AG08395 (cell line): ENCODE results near the gene DNAH17.

Experiments
- DNase-seq: peaks from one replicate; pipeline ENCODE4 v3.0.0; 2012; ENCODE audit warnings: mixed read lengths, low spot score

Gene DNAH17

DNA sequence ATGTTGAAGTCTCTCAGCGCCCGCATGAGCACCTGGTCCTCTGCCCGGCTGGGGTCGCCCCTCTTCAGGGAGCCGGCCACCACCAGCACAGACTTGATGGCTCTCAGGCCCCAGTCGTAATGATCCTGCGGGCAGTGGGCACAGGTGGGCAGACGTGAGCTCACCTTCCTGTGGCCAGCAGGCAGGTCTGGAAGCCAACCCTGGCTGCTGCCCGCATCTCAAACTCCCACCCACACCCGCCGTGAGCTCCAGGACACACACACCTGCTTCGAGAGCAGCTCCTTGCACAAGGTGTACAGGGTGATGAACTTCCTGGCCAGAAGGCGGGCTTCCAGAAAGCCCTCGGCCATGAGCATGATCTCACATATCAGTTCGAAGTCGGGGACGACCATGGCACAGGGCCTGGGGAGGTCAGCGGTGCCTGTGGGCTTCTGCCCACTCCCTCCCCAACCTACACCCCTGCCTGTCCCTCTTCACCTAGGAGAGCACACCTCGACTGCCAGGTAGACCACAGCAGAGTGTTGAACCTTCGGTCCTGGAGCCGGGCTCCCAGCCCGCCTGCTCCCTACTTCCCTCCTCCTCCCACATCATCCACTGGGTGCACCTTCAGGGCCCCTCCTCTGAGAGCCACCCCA, 82.4 kb downstream of the DNAH17 start:
- DNase-seq, result no peak

DNA sequence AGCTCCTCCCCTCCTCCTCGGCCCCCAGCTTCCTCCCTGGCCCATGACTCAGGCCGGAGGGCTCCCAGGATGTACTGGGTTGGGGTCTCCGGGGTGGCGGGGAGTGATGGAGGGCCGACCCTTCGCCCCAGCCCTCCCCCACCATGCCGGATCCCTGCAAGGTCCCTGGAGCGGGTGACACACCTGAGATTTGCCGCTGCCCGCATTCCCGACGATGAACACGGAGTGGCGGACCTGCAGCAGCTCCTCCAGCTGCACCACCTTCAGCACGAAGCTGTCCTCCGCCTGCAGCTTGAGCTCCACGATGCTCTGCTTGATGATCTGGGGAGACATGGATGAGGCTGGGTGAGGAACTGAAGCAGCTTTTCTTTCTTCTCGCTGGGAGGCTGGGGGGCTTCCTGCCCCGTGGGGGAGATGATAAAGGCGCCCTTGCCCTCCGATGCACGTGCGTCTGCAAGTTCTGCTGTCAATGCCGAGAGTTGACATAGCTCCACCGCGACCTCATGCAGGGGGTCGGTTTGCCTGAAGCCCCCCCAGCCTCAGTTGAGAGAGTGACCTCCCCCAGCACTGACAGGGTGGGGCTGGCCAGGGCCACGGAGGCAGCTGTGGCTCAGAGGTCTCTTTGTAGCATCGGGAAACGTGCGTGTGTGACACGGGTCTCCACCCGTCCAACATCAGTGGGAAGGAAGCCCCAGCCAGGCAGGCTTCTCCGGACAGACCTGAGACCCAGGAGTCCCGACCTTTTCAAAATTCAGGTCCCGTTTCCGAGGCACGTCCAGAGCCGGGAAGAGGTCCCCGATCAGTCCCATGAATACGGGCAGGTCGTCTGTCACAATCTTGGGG, 83.1 kb downstream of the DNAH17 start:
- DNase-seq, result no peak

DNA sequence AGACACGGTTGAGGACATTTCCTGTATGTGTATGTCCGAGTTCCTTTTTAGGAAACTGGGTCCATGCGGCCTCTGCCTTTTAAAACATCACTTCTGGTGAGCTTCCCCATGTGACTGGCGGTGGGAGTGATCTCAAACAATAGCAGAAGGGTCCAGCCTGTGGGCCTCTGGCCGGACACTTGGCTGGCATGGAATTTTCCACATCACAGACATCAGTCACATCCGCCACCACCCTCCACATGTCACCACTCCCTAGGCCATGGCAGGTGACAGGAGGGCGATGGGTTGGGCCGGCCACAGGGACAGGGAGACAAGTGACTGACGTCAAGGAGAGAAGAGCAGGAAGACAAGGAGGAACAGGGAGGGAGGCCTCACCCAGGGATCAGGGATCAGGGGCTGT, 83.7 kb downstream of the DNAH17 start:
- no peak for DNase-seq

DNA sequence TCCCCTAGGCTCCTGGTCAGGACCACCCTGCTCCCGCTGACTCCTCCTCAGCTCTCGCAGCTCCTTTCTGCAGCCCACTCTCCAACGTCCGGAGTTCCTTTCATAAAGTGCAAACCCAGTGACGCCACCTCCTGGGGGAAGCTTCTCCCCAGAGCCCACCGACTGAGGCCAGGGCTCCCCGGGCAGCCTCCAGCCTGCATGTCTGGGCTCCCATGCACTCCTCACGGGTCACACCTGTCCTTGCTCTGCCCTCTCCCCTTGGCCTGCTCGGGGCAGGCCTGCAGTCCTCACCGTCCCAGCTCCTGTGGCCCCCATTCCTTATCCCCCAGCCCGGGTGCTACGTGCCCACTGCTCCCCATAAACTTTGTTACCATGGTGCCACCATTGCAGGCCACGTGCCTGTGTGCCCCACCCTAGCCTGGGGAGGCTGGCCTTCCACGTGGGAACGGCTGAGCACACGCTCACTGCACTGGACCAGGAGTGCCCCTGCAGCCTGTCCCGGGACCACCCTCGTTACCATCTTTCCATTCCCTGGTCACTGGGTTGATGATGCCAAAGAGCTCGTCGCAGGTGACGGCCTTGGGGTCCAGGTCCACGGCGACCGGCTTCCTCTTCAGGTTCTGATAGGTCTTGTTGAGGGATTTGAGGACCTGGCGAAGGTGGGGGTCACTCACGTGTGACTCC, 84.9 kb downstream of the DNAH17 start:
- no peak for DNase-seq

DNA sequence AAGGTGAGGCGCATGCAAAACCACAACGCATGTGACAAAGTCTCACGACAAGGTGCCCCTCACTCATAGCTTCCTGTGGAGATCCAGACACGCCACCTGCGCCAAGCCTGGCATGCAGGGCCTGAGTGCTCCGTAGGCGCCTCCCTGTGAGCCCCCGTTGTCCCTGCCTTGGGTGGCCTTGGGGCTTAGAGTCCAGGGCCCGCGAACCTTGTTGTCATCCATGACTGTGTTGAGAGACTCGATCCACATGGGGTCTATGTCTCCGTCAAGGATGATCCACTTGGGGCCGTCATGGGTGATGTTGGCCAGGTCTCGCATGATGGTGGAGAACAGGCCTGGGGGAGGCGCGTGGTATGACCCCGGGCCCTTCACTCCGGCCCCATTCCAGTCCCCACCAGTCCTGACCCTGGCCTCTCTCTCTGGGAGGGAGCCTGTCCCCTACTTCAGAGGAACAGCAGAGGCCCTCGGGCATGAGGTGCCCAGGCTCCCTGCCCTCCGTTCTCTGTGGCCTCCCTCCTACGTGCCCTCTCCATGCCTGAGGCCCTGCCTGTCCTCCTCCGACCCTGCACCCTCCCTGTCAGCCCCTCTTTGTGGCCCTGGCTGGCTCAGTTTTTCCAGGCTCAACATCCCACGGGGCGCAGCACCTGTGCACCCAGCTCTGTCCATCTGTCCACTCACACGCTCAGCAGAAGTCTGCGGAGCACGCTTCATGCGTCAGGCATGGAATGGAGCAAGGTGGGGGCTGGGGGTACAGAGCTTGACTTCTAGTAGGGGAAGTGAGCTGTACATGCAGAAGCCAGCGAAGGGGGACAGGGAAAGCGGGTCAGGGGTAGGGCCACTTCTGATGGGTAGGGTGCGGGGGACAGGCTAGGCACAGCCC, 85.7 kb downstream of the DNAH17 start:
- DNase-seq, result no peak

DNA sequence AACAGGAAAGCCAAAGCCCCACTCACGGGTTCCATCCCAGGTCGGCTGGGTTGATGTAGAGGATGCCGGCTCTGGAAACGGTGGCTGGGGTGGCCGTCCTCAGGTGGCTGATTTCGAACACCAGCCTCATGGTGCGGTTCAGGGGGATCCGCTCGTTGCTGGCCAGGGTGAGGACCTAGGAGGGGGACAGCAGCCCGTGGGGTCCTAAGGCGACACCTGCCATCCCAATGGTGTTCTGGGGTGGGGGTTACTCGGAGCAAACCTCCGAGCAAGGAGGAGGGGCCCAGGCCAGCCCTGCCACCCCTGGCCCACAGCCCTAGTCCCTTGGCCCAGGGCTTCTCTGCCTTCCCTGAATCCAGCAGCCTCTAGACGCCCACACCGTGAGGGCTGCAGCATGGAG, 86.5 kb downstream of the DNAH17 start:
- no peak for DNase-seq

DNA sequence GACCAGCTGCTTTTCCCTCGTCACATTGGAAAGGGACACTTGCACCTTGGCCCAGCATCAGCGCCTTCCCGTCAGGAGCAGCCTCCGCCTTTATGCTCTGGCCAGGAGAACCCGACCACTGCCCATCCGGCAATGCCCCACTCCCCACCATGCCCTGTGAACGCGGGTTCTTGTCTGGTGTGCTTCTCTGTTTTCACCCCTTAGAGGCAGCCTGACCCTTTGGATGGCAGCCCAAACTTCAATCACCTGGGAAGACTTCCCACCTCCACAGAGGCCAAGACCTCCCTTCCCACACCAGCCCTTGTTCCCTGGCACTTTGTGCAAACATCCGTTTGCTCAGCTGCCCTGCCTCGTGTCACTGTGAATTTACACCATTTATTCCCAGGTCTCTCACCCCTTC, 87.0 kb downstream of the DNAH17 start:
- DNase-seq, result no peak

DNA sequence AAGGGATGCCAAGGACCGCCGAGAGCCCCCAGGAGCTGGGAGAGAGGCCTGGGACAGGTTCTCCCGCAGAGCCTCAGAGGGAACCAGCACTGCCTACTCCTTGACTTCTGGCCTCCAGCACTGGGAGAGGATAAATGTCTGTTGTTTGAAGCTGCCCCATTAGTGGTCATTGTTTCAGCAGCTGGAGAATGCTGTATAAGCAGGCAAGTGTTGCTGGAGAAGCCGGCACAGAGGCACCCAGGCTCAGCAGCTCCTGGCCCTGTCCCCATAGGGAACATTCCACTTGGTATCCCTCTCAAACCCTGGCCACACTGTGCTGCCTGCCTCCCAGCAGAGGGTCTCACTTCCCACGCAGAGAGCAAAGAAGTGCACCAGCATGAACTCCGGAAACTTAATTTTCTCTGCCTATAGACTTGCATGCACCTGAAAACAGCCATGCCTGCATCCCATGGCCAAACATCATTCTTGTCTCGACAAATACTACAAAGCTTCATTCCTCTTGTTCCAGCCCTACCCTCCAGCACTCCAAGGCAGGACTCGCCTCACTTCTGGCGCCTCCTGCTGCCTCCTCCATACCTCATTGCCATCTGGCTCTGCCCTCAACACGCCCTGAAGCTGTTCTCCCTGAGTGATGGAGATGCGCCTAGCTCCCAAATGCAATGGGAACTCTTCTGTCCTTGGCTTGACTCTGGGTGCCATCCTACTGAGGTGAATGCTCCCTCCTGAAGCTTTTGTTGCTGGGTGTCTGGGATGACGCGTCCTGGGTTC, 88.1 kb downstream of the DNAH17 start:
- no peak for DNase-seq

DNA sequence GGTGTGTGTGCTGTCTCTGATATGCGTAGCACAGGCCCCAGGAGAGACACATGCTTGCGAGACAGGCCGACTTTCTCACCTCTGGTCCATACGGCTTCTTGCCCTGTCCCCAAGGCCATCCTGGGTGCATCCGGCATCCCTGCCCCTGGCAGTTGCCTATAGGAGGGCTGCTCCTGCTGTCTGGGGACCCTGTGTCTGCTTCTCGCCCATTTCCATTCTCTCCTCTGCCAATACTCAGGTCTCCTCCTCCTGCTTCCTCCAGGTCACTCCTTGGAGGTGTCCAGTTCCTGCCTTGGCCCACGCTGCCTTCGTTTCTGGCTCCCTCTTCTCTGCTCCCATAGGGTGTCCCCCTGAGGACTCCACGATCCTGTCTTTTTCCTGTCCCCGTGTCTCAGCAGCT, 89.0 kb downstream of the DNAH17 start:
- no peak for DNase-seq

DNA sequence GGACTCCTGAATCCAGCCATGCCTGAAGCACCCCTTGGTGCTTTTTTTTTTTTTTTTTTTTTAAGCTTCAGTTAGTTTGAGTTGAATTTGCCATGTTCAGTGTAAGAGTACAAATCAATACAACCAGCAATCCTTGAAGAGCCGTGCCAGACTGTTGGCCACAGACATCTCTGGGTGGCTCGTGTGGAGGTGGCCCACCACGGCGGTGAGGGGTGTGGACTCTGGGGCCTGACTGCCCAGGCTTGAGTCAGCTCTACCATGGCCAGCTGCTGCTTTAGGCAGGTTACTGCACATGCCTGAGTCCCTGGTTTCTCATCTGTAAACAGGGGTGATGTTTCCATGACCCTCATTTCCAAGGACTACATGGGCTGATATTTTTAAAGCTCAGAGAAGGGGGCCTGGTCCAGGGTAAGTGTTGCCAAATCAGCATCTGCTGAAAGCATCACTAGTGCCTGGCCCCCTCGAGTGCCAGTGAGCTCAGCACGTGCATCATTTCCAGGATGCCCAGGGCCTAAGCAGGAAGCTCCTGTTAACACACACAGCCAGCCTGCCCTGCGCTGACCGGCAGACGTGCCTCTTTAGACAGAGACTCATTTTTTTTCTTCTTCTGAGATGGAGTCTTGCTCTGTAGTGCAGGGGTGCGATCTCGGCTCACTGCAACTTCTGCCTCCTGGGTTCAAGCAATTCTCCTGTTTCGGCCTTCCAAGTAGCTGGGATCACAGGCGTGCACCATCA, 90.1 kb downstream of the DNAH17 start:
- no peak for DNase-seq

DNA sequence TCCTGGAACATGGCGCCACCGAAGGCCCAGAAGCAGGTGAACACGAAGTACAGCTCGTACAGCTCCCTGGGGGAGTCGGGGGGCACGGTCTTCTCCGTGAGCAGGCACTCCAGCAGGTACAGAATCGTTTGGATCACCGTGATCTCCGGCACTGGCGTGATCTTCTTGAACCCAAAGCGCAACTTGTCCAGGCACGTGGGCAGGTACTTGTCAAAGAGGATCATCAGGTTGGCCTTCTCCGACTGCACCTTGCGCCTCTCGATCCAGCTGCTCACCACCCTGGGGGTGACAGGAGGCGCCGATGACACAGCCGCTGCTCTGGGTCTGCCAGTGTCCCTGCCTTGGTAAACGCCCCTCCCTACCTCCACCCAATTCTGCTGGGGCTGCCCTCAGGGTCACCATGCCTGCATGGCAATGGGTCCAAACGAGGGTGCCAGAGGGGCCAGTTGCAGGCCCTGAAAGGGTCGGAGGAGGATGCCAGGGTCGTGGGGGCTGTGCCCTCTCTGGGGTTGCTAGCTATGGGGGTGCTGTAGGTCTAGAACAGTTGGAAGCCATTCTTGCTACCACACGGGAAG, 90.9 kb downstream of the DNAH17 start:
- no peak for DNase-seq

DNA sequence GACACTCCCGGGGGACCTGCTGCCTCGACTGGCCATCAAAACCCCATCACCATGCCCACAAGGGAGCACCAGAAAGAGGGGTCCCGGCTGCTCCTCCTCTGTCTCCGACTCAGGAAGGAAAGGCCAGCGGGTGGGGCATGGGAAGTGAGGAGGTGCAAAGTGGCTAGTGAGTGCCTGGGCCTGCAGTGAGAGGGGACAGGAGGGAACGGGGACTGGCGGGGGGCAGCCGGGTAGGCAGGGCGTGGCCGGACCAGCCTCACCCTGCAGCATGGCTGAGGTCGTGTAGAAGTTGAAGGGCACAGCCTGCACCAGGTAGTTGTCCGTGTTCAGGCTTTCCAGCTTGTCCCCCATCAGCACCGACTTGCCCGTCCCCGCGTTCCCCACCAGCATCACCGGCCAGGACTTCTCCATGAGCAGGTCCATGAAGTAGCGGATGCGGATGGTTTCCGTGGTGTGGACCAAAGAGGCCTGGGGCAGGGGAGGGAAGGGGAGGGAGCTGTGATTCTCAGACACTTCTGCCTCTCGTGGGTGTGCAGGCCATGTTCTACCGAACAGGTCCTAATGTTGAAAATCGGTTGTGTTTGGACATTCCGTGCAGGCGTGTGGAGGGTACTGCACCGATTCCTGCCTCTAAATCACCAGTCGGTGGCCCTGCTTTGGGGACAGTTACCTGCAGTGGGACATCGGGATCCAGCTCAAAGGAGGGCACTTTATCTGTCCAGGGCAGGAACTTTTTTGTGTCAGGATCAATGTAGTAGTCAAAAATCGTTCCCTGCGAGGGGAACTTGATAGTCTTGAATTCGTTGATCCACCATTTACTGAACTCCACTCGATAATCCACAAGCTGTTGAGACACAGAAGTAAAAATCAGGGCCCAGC, 91.7 kb downstream of the DNAH17 start:
- no peak for DNase-seq

DNA sequence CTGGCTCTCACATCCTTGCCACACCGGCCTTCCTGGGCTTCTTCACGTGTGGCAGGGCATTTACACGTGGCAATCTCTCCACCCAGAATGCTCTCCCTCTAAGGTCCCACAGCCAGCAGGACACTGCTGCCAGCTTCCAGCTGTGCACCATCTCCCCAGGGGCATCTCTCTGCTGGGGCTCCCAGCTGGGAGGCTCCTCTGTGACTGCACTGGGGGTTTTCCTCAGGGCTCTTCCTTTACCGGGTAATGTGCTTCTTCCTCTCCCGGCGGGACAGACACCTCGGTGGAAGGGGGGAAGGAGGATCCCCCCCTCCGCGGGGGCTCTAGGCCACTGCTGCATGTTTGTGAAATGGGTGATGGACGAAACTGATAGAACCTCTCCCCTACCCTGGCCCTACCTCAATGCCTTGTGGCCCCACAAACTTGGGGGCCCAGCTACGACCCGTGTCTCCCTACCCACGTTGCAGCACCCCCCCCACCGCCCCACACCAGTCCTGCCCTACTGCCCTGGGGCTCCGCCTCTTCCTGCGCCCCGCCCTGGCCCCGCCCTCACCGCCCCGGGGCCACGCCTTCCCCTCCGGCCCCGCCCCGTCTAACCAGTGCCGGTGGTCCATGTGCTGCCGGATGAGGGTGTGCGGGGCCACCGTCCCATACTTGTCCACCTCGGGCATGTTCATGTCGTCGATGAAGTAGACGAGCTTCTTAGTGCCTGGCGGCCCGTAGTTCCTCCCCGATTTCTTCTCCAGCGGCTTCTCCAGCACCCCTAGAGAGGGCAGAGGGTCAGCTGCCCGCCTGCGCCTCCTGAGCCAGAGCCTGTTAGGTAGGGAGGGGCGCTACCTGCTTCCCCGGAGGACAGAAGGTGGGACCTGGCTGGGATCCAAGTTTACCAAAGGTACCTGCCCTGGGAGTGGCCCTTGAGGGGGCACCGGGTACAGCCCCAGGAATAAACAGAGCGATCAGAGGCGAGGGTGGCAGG, 92.6 kb downstream of the DNAH17 start:
- peak; percentile 68 for DNase-seq

DNA sequence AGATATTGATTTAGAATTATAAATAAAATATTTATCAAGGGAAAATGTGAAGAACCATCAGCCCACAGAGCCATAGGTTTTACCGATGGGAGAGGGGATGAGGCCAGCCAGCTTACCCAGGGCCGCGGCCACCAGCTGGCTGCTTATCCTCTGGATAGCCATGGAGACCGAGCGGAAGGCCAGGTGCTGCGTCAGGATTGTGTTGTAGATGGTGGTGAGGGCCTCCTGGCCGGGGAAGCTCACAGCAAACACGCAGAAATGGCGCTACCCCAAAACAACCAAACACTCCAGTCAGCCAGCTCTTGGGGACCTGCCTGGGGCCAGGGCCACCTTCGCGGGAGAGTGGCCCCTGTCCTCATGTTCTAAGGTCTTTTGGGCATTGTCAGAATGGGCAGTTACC, 97.8 kb downstream of the DNAH17 start:
- no peak for DNase-seq

DNA sequence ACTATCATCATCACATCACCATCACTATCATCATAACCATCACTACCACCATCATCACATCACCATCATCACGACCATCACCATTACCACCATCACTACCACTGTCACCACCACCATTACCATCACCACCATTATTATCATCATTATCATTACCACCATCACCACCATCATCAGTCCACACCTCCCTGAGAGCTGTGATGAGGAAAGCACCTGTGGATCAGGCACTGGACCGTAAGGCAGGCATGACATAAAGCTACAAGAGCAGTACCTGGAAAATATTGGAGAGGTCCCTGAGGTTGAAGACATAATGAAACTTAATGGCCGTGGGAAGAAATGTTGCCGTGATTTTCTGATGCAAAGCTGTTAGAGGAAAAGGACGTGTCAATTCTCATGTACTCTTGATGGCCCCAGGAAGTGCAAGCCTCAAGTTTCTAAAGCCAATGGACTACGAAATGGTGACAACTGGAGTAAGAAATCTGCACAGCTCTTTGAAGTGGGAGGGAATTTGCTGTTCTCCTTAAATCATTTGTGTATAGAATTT, 98.4 kb downstream of the DNAH17 start:
- no peak for DNase-seq

DNA sequence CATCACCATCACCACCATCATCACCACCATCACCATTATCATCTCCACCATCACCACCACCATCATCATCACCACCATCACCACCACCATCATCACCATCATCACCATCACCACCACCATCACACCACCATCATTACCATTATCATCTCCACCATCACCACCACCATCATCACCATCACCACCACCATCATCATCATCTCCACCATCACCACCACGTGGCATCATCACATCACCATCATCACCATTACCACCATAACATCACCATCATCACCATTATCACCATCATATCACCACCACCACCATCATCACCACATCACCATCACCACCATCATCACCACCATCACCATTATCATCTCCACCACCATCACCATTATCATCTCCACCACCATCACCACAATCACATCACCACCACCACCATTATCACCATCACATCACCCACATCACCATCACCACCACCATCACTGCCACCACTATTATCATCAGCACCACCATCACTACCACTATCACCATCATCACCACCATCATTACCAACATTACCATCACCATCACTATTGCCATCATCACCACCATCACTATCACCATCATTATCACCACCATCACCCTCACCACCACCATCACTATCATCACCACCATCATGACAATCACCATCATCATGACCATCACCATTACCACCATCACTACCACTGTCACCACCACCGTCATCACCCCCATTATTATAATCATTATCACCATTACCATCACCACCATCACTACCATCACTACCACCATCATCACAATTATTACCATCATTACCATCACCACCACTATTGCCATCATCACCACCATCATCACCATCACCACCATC, 99.1 kb downstream of the DNAH17 start:
- DNase-seq, result no peak

DNA sequence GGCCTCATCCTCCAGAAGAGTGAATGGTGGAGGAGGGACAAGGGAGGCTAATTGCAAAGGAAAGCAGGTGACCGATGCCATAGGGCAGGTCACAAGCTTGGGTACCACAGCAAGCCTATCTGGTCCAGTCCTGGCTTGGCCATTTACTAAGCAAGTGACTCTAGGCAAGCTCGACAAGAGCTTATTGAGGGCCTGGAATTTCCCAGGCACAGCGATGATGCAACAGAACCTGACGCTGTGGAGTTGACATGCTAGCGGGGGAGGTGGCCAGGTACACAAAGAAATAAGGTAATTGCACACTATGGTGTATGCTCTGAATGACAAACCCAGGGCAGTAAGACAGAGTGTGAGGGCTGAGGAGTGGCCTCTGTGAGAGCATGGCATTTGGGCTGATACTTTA, 100.2 kb downstream of the DNAH17 start:
- DNase-seq, result no peak
